Prostate gland (tissue), 2 donors: ENCODE data around the gene GUCD1.

Source experiments
- POLR2A ChIP-seq: fragments of 450-650 bp; IDR thresholded peaks from one replicate; pipeline ENCODE4 v1.6.1; 2016; ENCODE audit warnings: antibody characterized with exemption, mild to moderate bottlenecking
- TF ChIP-seq, protein P1 (sequence below), 4 experiments: fragments of 200-600 bp in 2 of 4; fragments of 450-650 bp in 2 of 4; sonication (generic) in 2 of 4; IDR thresholded peaks; 1 replicate in 3 of 4; 2 replicates in 1 of 4; pipeline ENCODE4 v1.5.1; 2016 to 2019; ENCODE audit warnings: antibody characterized with exemption in 4 of 4, mild to moderate bottlenecking in 2 of 4, moderate library complexity in 2 of 4

DNA sequence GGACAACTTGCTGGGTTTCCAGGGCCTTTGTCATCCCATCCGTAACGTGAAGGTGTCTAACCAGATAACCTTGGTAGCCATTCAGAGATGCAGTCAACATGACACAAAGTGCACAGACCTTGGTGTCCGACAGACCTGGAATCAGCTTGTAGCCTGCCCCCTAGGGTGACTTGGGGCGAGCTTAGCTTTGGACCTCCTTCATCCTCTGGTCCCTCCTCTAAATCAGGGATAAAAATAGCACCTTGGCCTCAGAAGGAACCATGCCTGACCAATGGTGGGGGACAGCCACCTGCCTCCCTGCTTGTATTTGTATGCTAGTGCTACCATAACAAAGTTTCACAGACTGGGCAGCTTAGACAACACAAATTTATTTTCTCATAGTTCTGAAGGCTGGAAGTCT, 4.5 kb upstream of the GUCD1 start:
- TF ChIP-seq, protein P1, sequence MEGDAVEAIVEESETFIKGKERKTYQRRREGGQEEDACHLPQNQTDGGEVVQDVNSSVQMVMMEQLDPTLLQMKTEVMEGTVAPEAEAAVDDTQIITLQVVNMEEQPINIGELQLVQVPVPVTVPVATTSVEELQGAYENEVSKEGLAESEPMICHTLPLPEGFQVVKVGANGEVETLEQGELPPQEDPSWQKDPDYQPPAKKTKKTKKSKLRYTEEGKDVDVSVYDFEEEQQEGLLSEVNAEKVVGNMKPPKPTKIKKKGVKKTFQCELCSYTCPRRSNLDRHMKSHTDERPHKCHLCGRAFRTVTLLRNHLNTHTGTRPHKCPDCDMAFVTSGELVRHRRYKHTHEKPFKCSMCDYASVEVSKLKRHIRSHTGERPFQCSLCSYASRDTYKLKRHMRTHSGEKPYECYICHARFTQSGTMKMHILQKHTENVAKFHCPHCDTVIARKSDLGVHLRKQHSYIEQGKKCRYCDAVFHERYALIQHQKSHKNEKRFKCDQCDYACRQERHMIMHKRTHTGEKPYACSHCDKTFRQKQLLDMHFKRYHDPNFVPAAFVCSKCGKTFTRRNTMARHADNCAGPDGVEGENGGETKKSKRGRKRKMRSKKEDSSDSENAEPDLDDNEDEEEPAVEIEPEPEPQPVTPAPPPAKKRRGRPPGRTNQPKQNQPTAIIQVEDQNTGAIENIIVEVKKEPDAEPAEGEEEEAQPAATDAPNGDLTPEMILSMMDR (IDR thresholded peaks at IDR 0.05) = no peak
- no peak for TF ChIP-seq POLR2A
